HepG2 (cell line): ENCODE measurements around the gene HOXD8. TPM values are rescaled to one million over a fixed set of nuclear protein-coding genes. Genes with fewer than 3 reads are reported as not detected.

Source experiments
- ATAC-seq: fragments of 200-7000 bp; cut with Tn5 transposase; 3 replicates; pipeline ENCODE4 v1.9.1; 2020; ENCODE audit warnings: mild to moderate bottlenecking, moderate library complexity
- BruUV-seq: library from RNA; stranded (reverse); fragments of 400-500 nt; replicated peaks from 2 replicates; lab custom pipeline; 2021; lab: Mats Ljungman, UMichigan
- CTCF ChIA-PET: fragments of 300-600 bp; formaldehyde crosslinking; extraction: SDS; loops from one replicate; lab custom pipeline; 2021; ENCODE audit warnings: low total read pairs, inconsistent platforms, low intra/inter-chr PET ratio; lab: Yijun Ruan, JAX
- POLR2A ChIA-PET: fragments of 350-600 bp; sonication (Branson Sonifier 250); formaldehyde crosslinking; loops from one replicate; lab custom pipeline; 2020; ENCODE audit warnings: antibody characterized with exemption, inconsistent platforms; lab: Yijun Ruan, JAX
- DNase-seq: peaks from one replicate; pipeline ENCODE4 v3.0.0-alpha.2; 2015; ENCODE audit warnings: low spot score
- FAIRE-seq: peaks from 3 replicates; lab custom pipeline; 2011; peaks lifted over from hg19 to GRCh38; lab: Jason Lieb, UNC
- H2AFZ ChIP-seq: one replicate; pipeline ENCODE4 v1.6.1; 2011; ENCODE audit warnings: low read length, inconsistent platforms
- H3K27ac ChIP-seq: fragments of 300-600 bp; 3 replicates; pipeline ENCODE4 v1.8.0; 2011; ENCODE audit warnings: mixed run types, mild to moderate bottlenecking, mixed read lengths, low read length, inconsistent platforms; ENCODE audit not compliant: insufficient read depth; ENCODE audit errors: extremely low read length
- H3K27me3 ChIP-seq, 2 experiments: fragments of 200-600 bp in 1 of 2; 2 replicates in 1 of 2; 3 replicates in 1 of 2; pipeline versions ENCODE4 v1.6.0 to v1.8.0; 2011; ENCODE audit warnings: low read length in 2 of 2, mild to moderate bottlenecking in 2 of 2, moderate library complexity in 2 of 2, inconsistent platforms in 1 of 2; ENCODE audit not compliant: insufficient read depth in 2 of 2, control insufficient read depth in 1 of 2
- H3K36me3 ChIP-seq, 2 experiments: fragments of 200-600 bp in 1 of 2; replicated peaks in 1 of 2; 2 replicates in 1 of 2; 3 replicates in 1 of 2; pipeline versions ENCODE4 v1.5.1 to v1.8.0; 2011; ENCODE audit warnings: low read length in 2 of 2, inconsistent platforms in 1 of 2; ENCODE audit not compliant: insufficient read depth in 2 of 2, control insufficient read depth in 1 of 2
- H3K4me1 ChIP-seq: 2 replicates; pipeline ENCODE4 v1.5.1; 2012; ENCODE audit warnings: low read length, inconsistent platforms; ENCODE audit not compliant: insufficient read depth
- H3K4me2 ChIP-seq: 2 replicates; pipeline ENCODE4 v1.6.0; 2011; ENCODE audit warnings: low read depth, low read length, inconsistent platforms
- H3K4me3 ChIP-seq, 3 experiments: fragments of 200-600 bp in 1 of 3; sonication (generic), shearing (Covaris generic) in 1 of 3; replicated peaks in 1 of 3; 2 replicates each; pipeline ENCODE4 v1.5.1; 2011 to 2016; ENCODE audit warnings: low read length in 3 of 3, inconsistent platforms in 2 of 3, low read depth in 2 of 3, mild to moderate bottlenecking in 2 of 3, control low read depth in 1 of 3, mixed read lengths in 1 of 3; ENCODE audit not compliant: insufficient read depth in 1 of 3
- H3K79me2 ChIP-seq: one replicate; pipeline ENCODE4 v1.6.1; 2011; ENCODE audit warnings: low read length, inconsistent platforms; ENCODE audit not compliant: insufficient read depth
- H3K9ac ChIP-seq: 2 replicates; pipeline ENCODE4 v1.6.0; 2011; ENCODE audit warnings: mild to moderate bottlenecking, low read depth, low read length, inconsistent platforms; ENCODE audit not compliant: insufficient read depth
- H3K9me3 ChIP-seq: 2 replicates; pipeline ENCODE4 v1.5.1; 2012; ENCODE audit warnings: mild to moderate bottlenecking, low read length
- H4K20me1 ChIP-seq: 2 replicates; pipeline ENCODE4 v1.6.0; 2011; ENCODE audit warnings: inconsistent platforms, mild to moderate bottlenecking, low read length, moderate library complexity; ENCODE audit not compliant: insufficient read depth
- EED ChIP-seq: sonication (generic); formaldehyde crosslinking; IDR thresholded peaks from 2 replicates; pipeline ENCODE4 v1.5.0; 2020; ENCODE audit warnings: mild to moderate bottlenecking, missing genetic modification reagents
- ELF3 ChIP-seq: IDR thresholded peaks from 2 replicates; pipeline ENCODE4 v1.6.1; 2016; ENCODE audit warnings: missing genetic modification reagents, missing compliant biosample characterization
- ETV5 ChIP-seq: IDR thresholded peaks from 2 replicates; pipeline ENCODE4 v1.6.1; 2018; ENCODE audit warnings: missing biosample characterization, missing genetic modification reagents, inconsistent platforms, borderline replicate concordance
- HOXA3 ChIP-seq: sonication (generic); formaldehyde crosslinking; IDR thresholded peaks from 2 replicates; pipeline ENCODE4 v1.5.0; 2020; ENCODE audit warnings: missing genetic modification reagents
- REXO4 ChIP-seq: sonication (generic); formaldehyde crosslinking; IDR thresholded peaks from 2 replicates; pipeline ENCODE4 v1.8.0; 2022; ENCODE audit warnings: missing genetic modification reagents, mild to moderate bottlenecking, borderline replicate concordance
- RXRB ChIP-seq: IDR thresholded peaks from 2 replicates; pipeline ENCODE4 v1.6.1; 2016; ENCODE audit warnings: borderline replicate concordance, missing genetic modification reagents, missing compliant biosample characterization
- SMYD3 ChIP-seq: sonication (generic); formaldehyde crosslinking; IDR thresholded peaks from 2 replicates; pipeline ENCODE4 v1.8.1; 2023; ENCODE audit warnings: mild to moderate bottlenecking, missing genetic modification reagents
- ZNF441 ChIP-seq: sonication (generic); formaldehyde crosslinking; IDR thresholded peaks from 2 replicates; pipeline ENCODE4 v1.7.0; 2021; ENCODE audit warnings: missing genetic modification reagents, borderline replicate concordance
- ZNF446 ChIP-seq: sonication (generic); formaldehyde crosslinking; IDR thresholded peaks from 2 replicates; pipeline ENCODE4 v1.5.0; 2020; ENCODE audit warnings: mild to moderate bottlenecking, missing genetic modification reagents
- ZNF672 ChIP-seq: sonication (generic); formaldehyde crosslinking; IDR thresholded peaks from 2 replicates; pipeline ENCODE4 v1.8.1; 2022; ENCODE audit warnings: missing genetic modification reagents
- ZNF883 ChIP-seq: sonication (generic); formaldehyde crosslinking; IDR thresholded peaks from 2 replicates; pipeline ENCODE4 v1.5.1; 2020; ENCODE audit warnings: mild to moderate bottlenecking, missing genetic modification reagents; ENCODE audit errors: not compliant biosample characterization
- ZSCAN21 ChIP-seq: sonication (generic); formaldehyde crosslinking; IDR thresholded peaks from 2 replicates; pipeline ENCODE4 v1.8.0; 2022; ENCODE audit warnings: mild to moderate bottlenecking, missing genetic modification reagents, moderate library complexity, borderline replicate concordance
- WGBS: methylation state at CpG from one replicate; pipeline ENCODE4 v1.1.6; 2017; ENCODE audit warnings: low lambda C conversion rate; 5-methylcytosine and 5-hydroxymethylcytosine counted together
- in situ Hi-C: cut with HindIII; loops from 2 replicates; pipeline ENCODE4 v1.10.0; 2017; ENCODE audit warnings: low pct_unique_long_range_greater_than_20kb; ENCODE audit not compliant: extremely low pct_ligation_motif_present
- intact Hi-C: fragments of 100-400 bp; cut with micrococcal nuclease; formaldehyde crosslinking; loops from one replicate; pipeline ENCODE4 v1.10.0; 2022; ENCODE audit not compliant: unreplicated experiment
- polyA plus RNA-seq, 8 experiments: library from polyadenylated mRNA; depleted of rRNA in 3 of 8; stranded (reverse) in 7 of 8; unstranded in 1 of 8; fragments of >200 nt; fragmentation: Illumina TruSeq in 4 of 8; extraction: Trizol in 4 of 8; gene quantifications; 2 replicates each; pipeline versions ENCODE4 v1.2.1 to v1.2.3, GENCODE V29; 2011 to 2016; ENCODE audit warnings: low read depth in 4 of 8, missing spikeins in 1 of 8, mixed read lengths in 1 of 8; ENCODE audit not compliant: insufficient read depth in 1 of 8
- total RNA-seq, 5 experiments: library from RNA; depleted of rRNA; stranded (reverse); fragments of >200 nt; fragmentation: Illumina TruSeq; extraction: Trizol; gene quantifications; 2 replicates each; pipeline ENCODE4 v1.2.3, GENCODE V29; 2016; ENCODE audit warnings: low read depth in 1 of 5
- TF ChIP-seq, protein P1 (sequence below): IDR thresholded peaks from 2 replicates; pipeline ENCODE4 v1.6.1; 2016; ENCODE audit warnings: low read depth, borderline replicate concordance
- TF ChIP-seq, protein P2 (sequence below): sonication (generic); formaldehyde crosslinking; conservative IDR thresholded peaks from 2 replicates; pipeline ENCODE4 v1.8.0; 2022; ENCODE audit warnings: mild to moderate bottlenecking, moderate library complexity, missing genetic modification reagents
- TF ChIP-seq, protein P3 (sequence below): sonication (generic); formaldehyde crosslinking; IDR thresholded peaks from 2 replicates; pipeline ENCODE4 v1.4.0; 2020; ENCODE audit warnings: mild to moderate bottlenecking, missing genetic modification reagents
- TF ChIP-seq, protein P4 (sequence below): sonication (generic); formaldehyde crosslinking; IDR thresholded peaks from 2 replicates; pipeline ENCODE4 v1.5.0; 2020; ENCODE audit warnings: missing genetic modification reagents
- TF ChIP-seq, protein P5 (sequence below): sonication (generic); formaldehyde crosslinking; IDR thresholded peaks from 2 replicates; pipeline ENCODE4 v1.4.0; 2020; ENCODE audit warnings: missing genetic modification reagents

The HOXD8 gene
- total and polyA plus RNA-seq, 2 of the 13 experiments (the other 11 are each of a cell fraction or from before 2014, with no cell fraction given) = not detected

DNA sequence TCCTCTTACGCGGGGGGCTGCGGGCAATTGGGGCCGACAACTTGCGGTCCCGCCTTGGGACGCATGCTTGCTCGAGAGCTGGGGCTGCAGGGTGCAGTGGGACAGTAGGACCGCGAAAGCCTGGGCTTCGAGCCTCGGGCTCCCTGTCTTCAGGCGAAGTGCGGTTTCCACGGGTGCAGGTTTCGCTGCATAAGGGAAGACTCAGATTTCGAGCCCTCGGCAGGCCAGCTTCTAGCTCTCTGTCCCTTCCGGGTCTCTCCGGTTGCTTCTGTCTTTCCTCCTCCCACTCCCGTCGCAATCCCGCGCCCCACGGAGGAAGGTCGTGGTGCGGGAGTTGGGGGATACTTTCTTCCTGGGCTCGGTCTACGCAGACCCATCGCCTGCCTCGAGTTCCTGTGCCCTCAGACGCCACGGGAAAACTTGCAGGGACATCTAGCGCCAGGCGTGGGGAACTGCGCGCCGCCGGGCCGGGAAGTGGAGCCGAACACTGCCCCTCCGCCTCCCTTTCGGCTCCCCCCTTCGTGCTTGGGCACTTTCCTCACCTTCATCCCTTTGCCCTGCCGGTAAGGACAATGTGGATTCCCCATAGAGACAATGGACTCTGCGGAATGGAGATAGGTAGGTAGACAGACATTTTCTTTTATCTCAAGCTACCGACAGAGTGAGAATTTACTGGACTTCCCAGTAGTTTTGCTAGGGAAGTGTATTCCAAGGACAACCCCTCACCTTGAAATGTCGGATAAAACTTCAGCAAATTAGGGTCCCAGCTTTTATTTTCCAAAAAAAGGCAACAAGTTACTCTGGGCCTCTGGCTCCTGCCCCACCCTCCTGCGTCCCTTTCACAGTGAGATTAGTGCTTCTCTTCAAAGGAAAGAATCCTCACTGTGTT, 41.2 kb upstream of the HOXD8 start:
- no peaks in the 10 kb centered on the region for H3K9me3 ChIP-seq
- H3K9ac ChIP-seq = no peak overlapping the region
- peak; percentile 92 for ATAC-seq
- ChIA-PET POLR2A (no interaction called here), CTCF (interaction anchor here (1.2 to 2.1 kb wide), 3 partner anchors 398 to 721 kb away, joined by 7 to 15 read pairs (median 14); no protein-coding TSS in a partner anchor)
- BruUV-seq = no TSS peak
- no peaks in the 10 kb centered on the region for H3K79me2 ChIP-seq
- 7% methylated on average over 36 of the region's 49 CpGs for WGBS
- H3K4me3 ChIP-seq = peak overlapping the region; percentile 36 to 75 (median 51); a peak in 5 of 6 replicates
- H3K27ac ChIP-seq = no peak overlapping the region
- FAIRE-seq = peak; percentile 68
- in situ Hi-C loops = no loop called here
- H3K27me3 ChIP-seq = peaks cover 19 to 94% of the 10 kb centered on the region in 2 experiments
- H3K4me2 ChIP-seq = peak overlapping the region; percentile 91
- peak overlapping the region; percentile 24 for H2AFZ ChIP-seq
- no peaks in the 10 kb centered on the region for H4K20me1 ChIP-seq
- intact Hi-C loops = loop anchor here (1.0 to 2.0 kb wide), 4 partner anchors 87 to 722 kb away; no protein-coding TSS in a partner anchor
- H3K36me3 ChIP-seq = no peaks in the 10 kb centered on the region
- DNase-seq = peak; percentile 40
- H3K4me1 ChIP-seq = peaks cover 25% of the 10 kb centered on the region
- TF ChIP-seq ZSCAN21 (CRISPR knock-in tag) (peak; percentile 78; the same call in 1 of the 2 replicates), HOXA3 (CRISPR knock-in tag) (peak; percentile 68; the same call in 1 of the 2 replicates), ELF3 (CRISPR knock-in tag) (peak; percentile 29; the same call in 1 of the 2 replicates), REXO4 (0 out of 2 replicates have a peak, but pooled peaks have one; percentile 23), ZNF446 (0 out of 2 replicates have a peak, but pooled peaks have one; percentile 28), ETV5 (CRISPR knock-in tag) (peak; percentile 33; the same call in 1 of the 2 replicates), EED (CRISPR knock-in tag) (peak; percentile 82; the same call in 1 of the 2 replicates), ZNF672 (CRISPR knock-in tag) (no peak), ZNF883 (CRISPR knock-in tag) (peak; percentile 69), RXRB (CRISPR knock-in tag) (peak; percentile 56; the same call in 1 of the 2 replicates), SMYD3 (CRISPR knock-in tag) (no peak), ZNF441 (CRISPR knock-in tag) (peak; percentile 40; the same call in 1 of the 2 replicates)
- TF ChIP-seq, protein P1, sequence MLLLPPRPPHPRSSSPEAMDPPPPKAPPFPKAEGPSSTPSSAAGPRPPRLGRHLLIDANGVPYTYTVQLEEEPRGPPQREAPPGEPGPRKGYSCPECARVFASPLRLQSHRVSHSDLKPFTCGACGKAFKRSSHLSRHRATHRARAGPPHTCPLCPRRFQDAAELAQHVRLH (CRISPR knock-in tag) = peak; percentile 44; the same call in 1 of the 2 replicates
- TF ChIP-seq, protein P2, sequence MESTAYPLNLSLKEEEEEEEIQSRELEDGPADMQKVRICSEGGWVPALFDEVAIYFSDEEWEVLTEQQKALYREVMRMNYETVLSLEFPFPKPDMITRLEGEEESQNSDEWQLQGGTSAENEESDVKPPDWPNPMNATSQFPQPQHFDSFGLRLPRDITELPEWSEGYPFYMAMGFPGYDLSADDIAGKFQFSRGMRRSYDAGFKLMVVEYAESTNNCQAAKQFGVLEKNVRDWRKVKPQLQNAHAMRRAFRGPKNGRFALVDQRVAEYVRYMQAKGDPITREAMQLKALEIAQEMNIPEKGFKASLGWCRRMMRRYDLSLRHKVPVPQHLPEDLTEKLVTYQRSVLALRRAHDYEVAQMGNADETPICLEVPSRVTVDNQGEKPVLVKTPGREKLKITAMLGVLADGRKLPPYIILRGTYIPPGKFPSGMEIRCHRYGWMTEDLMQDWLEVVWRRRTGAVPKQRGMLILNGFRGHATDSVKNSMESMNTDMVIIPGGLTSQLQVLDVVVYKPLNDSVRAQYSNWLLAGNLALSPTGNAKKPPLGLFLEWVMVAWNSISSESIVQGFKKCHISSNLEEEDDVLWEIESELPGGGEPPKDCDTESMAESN (CRISPR knock-in tag) = no peak
- TF ChIP-seq, protein P3, sequence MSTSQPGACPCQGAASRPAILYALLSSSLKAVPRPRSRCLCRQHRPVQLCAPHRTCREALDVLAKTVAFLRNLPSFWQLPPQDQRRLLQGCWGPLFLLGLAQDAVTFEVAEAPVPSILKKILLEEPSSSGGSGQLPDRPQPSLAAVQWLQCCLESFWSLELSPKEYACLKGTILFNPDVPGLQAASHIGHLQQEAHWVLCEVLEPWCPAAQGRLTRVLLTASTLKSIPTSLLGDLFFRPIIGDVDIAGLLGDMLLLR (CRISPR knock-in tag) = no peak
- TF ChIP-seq, protein P4, sequence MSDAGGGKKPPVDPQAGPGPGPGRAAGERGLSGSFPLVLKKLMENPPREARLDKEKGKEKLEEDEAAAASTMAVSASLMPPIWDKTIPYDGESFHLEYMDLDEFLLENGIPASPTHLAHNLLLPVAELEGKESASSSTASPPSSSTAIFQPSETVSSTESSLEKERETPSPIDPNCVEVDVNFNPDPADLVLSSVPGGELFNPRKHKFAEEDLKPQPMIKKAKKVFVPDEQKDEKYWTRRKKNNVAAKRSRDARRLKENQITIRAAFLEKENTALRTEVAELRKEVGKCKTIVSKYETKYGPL (CRISPR knock-in tag) = no peak
- TF ChIP-seq, protein P5, sequence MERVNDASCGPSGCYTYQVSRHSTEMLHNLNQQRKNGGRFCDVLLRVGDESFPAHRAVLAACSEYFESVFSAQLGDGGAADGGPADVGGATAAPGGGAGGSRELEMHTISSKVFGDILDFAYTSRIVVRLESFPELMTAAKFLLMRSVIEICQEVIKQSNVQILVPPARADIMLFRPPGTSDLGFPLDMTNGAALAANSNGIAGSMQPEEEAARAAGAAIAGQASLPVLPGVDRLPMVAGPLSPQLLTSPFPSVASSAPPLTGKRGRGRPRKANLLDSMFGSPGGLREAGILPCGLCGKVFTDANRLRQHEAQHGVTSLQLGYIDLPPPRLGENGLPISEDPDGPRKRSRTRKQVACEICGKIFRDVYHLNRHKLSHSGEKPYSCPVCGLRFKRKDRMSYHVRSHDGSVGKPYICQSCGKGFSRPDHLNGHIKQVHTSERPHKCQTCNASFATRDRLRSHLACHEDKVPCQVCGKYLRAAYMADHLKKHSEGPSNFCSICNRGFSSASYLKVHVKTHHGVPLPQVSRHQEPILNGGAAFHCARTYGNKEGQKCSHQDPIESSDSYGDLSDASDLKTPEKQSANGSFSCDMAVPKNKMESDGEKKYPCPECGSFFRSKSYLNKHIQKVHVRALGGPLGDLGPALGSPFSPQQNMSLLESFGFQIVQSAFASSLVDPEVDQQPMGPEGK (CRISPR knock-in tag) = peak; percentile 59; the same call in 1 of the 2 replicates
